Aorta (tissue), 5 donors: ENCODE measurements around the gene RPLP1. TPM values are rescaled to one million over a fixed set of nuclear protein-coding genes. Genes with fewer than 3 reads are reported as not detected.

Experiments used
- ATAC-seq: fragments of 200-7000 bp; cut with Tn5 transposase; one replicate; pipeline ENCODE4 v1.9.1; 2022; ENCODE audit warnings: moderate library complexity; ENCODE audit not compliant: low FRiP score
- DNase-seq, 2 donors: peaks; one replicate each; pipeline ENCODE4 v3.0.0-alpha.2; 2020
- H3K27ac ChIP-seq, 2 donors: one replicate each; pipeline ENCODE4 v1.5.1; 2013; ENCODE audit warnings: low read length in 2 of 2, mild to moderate bottlenecking in 2 of 2, moderate library complexity in 2 of 2, control low read depth in 1 of 2, inconsistent platforms in 1 of 2, low read depth in 1 of 2
- H3K27me3 ChIP-seq, 2 donors: one replicate each; pipeline ENCODE4 v1.6.1; 2013; ENCODE audit warnings: control low read depth in 1 of 2, low read length in 1 of 2, mild to moderate bottlenecking in 1 of 2, moderate library complexity in 1 of 2; ENCODE audit not compliant: insufficient read depth in 2 of 2, control insufficient read depth in 1 of 2
- H3K36me3 ChIP-seq, 2 donors: one replicate each; pipeline ENCODE4 v1.6.1; 2013; ENCODE audit warnings: control low read depth in 1 of 2, low read length in 1 of 2, mild to moderate bottlenecking in 1 of 2; ENCODE audit not compliant: insufficient read depth in 2 of 2, control insufficient read depth in 1 of 2
- H3K4me1 ChIP-seq, 2 donors: one replicate each; pipeline ENCODE4 v1.6.1; 2013; ENCODE audit warnings: low read length in 2 of 2, control low read depth in 1 of 2, mild to moderate bottlenecking in 1 of 2, moderate library complexity in 1 of 2; ENCODE audit not compliant: insufficient read depth in 2 of 2, control insufficient read depth in 1 of 2
- H3K4me3 ChIP-seq, 2 donors: one replicate each; pipeline ENCODE4 v1.5.1; 2013; ENCODE audit warnings: low read length in 2 of 2, control low read depth in 1 of 2, mild to moderate bottlenecking in 1 of 2
- H3K9me3 ChIP-seq: one replicate; pipeline ENCODE4 v1.6.1; 2013; ENCODE audit warnings: mild to moderate bottlenecking, low read length; ENCODE audit not compliant: control insufficient read depth
- WGBS, 2 donors: extraction: QIAGEN DNeasy Blood & Tissue Kit; methylation state at CpG; one replicate each; pipeline ENCODE4 v1.1.7; 2013; 5-methylcytosine and 5-hydroxymethylcytosine counted together
- intact Hi-C, 2 donors: fragments of 100-400 bp; cut with DNase I; formaldehyde crosslinking; loops; one replicate each; pipeline versions ENCODE4 v1.14.2 to v1.15.0; 2022
- long read RNA-seq, 2 donors: library from polyadenylated mRNA; unstranded; transcript quantifications; one replicate each; pipeline ENCODE4 v2.0.0, GENCODE V29; 2020 to 2021
- polyA plus RNA-seq, 2 donors: library from polyadenylated mRNA; stranded (reverse); fragments of 200-250 nt; gene quantifications; one replicate each; pipeline ENCODE4 v1.2.3, GENCODE V29; 2013
- total RNA-seq, 2 donors: library from RNA; stranded (reverse); fragmentation: NEBNext Ultra II Directional; extraction: Animal tissue kit (Norgen Biotek cat#: 25700); gene quantifications; one replicate each; pipeline ENCODE4 v1.2.1, GENCODE V29; 2021
- donor health status: healthy with polysubstance abuse.
- donor health status: Bipolar disorder and iron deficiency.
- donor health status: DM: no; HTN: no; CAD: no.
- donor health status: DM: no; HTN: no; CAD: no.
- donor health status: DM: yes; HTN: yes; CAD: no.

RPLP1 gene
- total RNA-seq (1,000 to 10,000 TPM; 1,445 to 1,646 TPM), polyA plus RNA-seq (1,000 to 10,000 TPM; 2,598 to 3,346 TPM)
- long read RNA-seq, donor 1, transcript RPLP1-202 (3 exons, 445 nt), result minor isoform, 5 of 496 reads
- long read RNA-seq, donor 1, transcript RPLP1-201 (4 exons, 1,197 nt), result major isoform, 474 of 496 reads
- long read RNA-seq, donor 1, partial matches to known transcripts, result 9 of 496 reads
- long read RNA-seq, donor 1, other reads (novel, unspliced or antisense), result 2 of 496 reads
- long read RNA-seq, donor 2, transcript RPLP1-201 (4 exons, 1,197 nt), result major isoform, 394 of 405 reads
- long read RNA-seq, donor 2, partial matches to known transcripts, result 0 of 405 reads
- long read RNA-seq, donor 2, other reads (novel, unspliced or antisense), result 5 of 405 reads

DNA sequence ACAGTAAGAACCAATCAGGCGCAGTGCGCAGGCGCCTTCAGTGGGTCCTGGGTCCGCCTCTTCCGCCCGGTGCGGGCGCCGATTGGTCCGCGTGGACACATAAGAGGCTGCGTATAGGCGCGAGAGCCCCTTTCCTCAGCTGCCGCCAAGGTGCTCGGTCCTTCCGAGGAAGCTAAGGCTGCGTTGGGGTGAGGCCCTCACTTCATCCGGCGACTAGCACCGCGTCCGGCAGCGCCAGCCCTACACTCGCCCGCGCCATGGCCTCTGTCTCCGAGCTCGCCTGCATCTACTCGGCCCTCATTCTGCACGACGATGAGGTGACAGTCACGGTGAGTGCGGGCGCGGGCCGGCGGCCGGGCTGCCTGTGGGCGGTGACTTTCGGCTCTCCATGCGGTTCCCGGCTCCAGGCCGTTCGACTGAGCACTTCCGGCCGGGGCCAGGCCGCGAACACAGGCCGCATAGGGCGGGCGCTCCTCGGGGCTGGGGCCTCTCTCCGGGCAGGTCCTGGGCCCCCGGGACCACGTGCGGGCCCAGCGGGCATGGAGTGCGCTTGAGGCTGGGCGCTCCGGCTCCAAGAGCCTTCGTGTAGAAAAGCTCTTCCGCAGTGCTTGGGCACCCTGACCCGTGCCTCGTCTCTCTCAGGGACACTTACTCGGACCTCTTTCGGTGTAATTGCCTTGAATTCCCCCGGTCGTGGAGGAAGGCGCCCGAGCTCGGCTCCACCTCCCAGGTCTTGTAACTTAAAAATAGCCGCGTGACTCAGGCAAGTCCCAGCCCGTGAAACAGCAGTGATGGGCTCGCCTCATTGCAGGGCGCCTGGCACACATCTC, at the start of gene RPLP1:
RPLP1 (plus strand) TSS at position 127 of the 830 bp plus-strand sequence; CDS start at position 258, 131 bp downstream.
- DNase-seq, result peak; percentile 98 to 99
- Histone ChIP-seq H3K27ac (peak within 1 kb of the TSS; percentile 62 to 84), H3K36me3 (peaks cover 0 to 5% of the 10 kb centered on the region in 2 donors), H3K4me3 (peak within 1 kb of the TSS; percentile 73 to 95), H3K27me3 (no peaks in the 10 kb centered on the region), H3K4me1 (peaks cover 0 to 2% of the 10 kb centered on the region in 2 donors), H3K9me3 (no peaks in the 10 kb centered on the region)
- ATAC-seq, result peak; percentile 99
- WGBS, 2 donors, result 0% methylated on average over 77 of the region's 77 CpGs
- intact Hi-C loops, result loop anchor here (2.0 kb wide), 1 partner anchor 38 kb away; the partner anchor contains the start of gene KIF23 (in 2 of the 2)

DNA sequence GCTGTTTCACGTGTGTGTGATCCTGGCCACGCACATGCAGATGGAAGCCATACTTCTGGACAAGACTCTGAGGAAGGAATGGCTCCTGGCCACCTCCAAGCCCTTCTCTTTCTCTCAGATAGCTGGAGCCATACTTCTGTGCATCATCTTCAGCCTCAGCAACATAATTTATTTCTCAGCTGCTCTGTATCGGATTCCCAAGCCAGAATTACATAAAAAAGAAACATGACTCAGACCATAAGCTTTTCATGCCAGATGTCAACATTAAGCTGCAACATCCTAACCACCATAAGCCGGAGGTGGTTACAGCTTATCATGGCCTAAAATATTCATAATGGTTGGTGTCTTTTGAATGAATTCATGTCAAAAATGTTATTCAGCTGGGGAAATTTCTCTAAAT, 49.0 kb upstream of the RPLP1 start:
- Histone ChIP-seq H3K9me3 (no peaks in the 10 kb centered on the region), H3K27ac (no peak overlapping the region), H3K4me3 (no peak overlapping the region), H3K4me1 (no peaks in the 10 kb centered on the region), H3K36me3 (no peaks in the 10 kb centered on the region), H3K27me3 (no peaks in the 10 kb centered on the region)
- intact Hi-C loops, result no loop called here
- no peak for DNase-seq
- ATAC-seq, result no peak
- 69 to 72% methylated on average over 4 of the region's 4 CpGs for WGBS, 2 donors

DNA sequence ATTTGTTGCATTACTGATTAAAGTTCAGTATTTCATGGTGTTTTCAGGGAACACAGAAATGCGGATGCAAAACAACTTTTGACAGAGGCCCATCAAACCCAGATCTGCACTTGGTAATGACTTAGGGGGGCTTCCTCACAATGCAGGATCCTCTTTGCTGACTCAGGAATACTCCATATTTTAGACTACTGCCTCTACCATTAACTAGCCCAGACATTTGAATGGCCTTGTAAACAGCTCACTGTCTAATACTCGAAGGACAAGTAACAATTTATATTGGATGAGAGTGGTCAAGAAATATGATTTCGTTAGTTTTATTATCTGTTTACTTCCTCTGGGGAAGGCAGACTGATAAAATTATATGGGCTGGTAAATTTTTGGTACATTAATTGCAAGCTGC, 47.5 kb upstream of the RPLP1 start:
- H3K4me3 ChIP-seq, result no peak overlapping the region
- H3K4me1 ChIP-seq, result no peaks in the 10 kb centered on the region
- intact Hi-C loops, result no loop called here
- no peaks in the 10 kb centered on the region for H3K9me3 ChIP-seq
- WGBS, 2 donors, result 58% methylated on average over 3 of the region's 3 CpGs
- H3K27me3 ChIP-seq, result no peaks in the 10 kb centered on the region
- no peaks in the 10 kb centered on the region for H3K36me3 ChIP-seq
- H3K27ac ChIP-seq, result no peak overlapping the region
- ATAC-seq (no peak), DNase-seq (no peak)

DNA sequence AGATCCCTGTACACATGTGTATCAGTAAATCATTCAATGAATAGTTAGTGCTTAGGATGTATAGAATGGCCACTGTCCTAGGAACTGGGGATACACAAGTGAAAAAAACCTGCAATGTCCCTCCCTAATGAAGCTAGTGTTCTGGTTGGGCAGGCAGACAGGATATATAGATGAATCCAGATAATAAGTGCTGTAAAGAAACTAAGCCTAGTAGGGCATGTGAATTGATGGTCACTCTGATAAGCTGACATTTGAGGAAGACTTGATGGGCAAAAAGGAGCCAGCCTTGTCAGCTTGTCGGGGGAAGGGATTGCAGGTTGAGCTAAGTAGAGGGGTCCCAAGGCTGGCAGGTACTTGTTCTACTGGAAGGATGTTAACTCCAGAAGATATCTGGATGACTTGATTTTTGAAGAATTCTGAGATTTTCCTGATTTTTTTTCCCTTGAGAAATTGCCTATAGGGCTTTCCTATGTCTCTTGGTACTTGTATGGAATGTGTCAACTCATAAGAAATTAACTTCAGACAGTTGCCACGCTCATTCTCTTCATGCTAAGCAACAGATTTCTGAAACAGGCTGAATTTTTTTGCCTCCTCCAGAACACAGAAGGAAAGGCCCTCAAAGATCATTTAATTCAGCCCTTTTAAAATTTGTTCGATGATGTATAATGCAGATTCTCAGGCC, 44.8 kb upstream of the RPLP1 start:
- Histone ChIP-seq H3K27me3 (no peaks in the 10 kb centered on the region), H3K27ac (no peak overlapping the region), H3K4me3 (no peak overlapping the region), H3K36me3 (no peaks in the 10 kb centered on the region), H3K9me3 (no peaks in the 10 kb centered on the region), H3K4me1 (peaks cover 0 to 3% of the 10 kb centered on the region in 2 donors)
- no peak for DNase-seq
- intact Hi-C loops, result no loop called here
- 92 to 94% methylated on average over 3 of the region's 3 CpGs for WGBS, 2 donors
- no peak for ATAC-seq

DNA sequence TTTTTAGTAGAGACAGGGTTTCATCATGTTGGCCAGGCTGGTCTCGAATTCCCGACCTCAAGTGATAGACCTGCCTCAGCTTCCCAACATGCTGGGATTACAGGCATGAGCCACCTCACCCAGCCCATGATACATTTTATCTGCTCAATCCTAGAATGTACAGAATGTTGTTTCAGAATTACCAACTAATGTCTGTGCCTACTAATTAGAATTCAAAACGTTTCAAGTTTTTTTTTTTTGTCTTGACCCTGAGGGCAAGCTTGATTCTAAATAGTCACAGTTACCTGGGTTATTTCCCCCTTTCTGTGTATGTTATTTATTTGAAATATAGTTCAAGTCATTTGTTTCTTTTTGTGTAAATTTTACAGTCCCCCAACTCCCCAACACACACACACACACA, 43.8 kb upstream of the RPLP1 start:
- DNase-seq (no peak), ATAC-seq (no peak)
- peaks cover 0 to 8% of the 10 kb centered on the region in 2 donors for H3K4me1 ChIP-seq
- WGBS, 2 donors, result 59 to 66% methylated on average over 3 of the region's 3 CpGs
- no peak overlapping the region for H3K4me3 ChIP-seq
- no peaks in the 10 kb centered on the region for H3K9me3 ChIP-seq
- H3K36me3 ChIP-seq, result no peaks in the 10 kb centered on the region
- intact Hi-C loops, result no loop called here
- H3K27me3 ChIP-seq, result no peaks in the 10 kb centered on the region
- H3K27ac ChIP-seq, result no peak overlapping the region

DNA sequence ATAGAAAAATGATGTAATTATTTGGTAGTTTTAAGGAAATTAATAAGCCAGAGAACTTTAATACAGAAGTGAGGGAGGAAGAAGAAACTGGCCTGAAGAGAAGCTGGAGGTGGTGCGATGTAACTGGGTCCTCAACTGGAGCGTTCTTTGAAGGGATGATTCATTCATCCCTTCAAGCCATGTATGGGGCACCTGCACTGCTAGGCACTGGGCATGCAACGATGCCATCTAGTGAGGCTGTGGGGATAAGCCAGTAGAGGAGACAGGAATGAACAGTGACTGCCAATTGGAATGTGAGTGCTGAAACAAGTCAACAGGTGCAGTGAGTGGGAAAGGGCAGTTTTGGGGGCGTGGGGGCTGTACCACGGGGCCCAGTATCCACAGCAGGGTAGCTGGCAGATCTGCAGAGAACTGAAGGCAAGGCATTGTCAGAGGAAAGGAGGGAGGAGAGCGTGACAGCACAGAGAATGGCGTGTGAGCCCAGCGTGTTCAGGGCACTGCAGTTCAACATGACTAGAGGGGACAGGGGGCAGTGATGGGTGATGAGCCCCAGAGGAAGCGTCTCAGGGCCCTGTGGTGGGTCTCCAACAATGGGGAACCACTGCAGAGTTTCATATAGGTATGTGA, 42.3 kb upstream of the RPLP1 start:
- intact Hi-C loops, result no loop called here
- WGBS, 2 donors, result 57 to 60% methylated on average over 9 of the region's 9 CpGs

DNA sequence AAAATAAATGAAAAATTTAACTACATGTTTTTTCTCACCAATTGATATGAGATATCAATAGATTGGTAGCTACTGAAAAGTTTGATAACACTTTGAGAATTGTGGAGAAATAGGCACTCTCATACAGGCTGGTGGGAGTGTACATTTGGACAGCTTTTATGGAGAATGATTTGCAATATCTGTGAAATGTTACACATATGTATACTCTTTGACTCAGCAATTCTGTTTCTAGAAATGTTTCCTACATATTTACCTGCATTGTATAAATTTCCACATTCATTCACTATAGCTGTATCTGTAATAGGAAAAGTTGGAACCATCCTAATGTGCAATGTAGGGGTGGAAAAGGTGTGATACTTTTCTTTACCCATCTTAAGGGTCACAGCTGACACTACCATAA, 40.3 kb upstream of the RPLP1 start:
- H3K4me1 ChIP-seq, result peaks cover 2 to 8% of the 10 kb centered on the region in 2 donors
- no peak for ATAC-seq
- H3K36me3 ChIP-seq, result no peaks in the 10 kb centered on the region
- H3K27ac ChIP-seq, result no peak overlapping the region
- H3K27me3 ChIP-seq, result no peaks in the 10 kb centered on the region
- H3K4me3 ChIP-seq, result no peak overlapping the region
- DNase-seq, result no peak
- no peaks in the 10 kb centered on the region for H3K9me3 ChIP-seq
- intact Hi-C loops, result no loop called here

More for the DNA sequence above, 42.3 kb upstream of the RPLP1 start:
- DNase-seq (no peak), ATAC-seq (peak; percentile 58)
- no peaks in the 10 kb centered on the region for H3K36me3 ChIP-seq
- H3K4me1 ChIP-seq, result peaks cover 0 to 8% of the 10 kb centered on the region in 2 donors
- H3K27ac ChIP-seq, result no peak overlapping the region
- H3K9me3 ChIP-seq, result no peaks in the 10 kb centered on the region
- no peaks in the 10 kb centered on the region for H3K27me3 ChIP-seq
- H3K4me3 ChIP-seq, result no peak overlapping the region

DNA sequence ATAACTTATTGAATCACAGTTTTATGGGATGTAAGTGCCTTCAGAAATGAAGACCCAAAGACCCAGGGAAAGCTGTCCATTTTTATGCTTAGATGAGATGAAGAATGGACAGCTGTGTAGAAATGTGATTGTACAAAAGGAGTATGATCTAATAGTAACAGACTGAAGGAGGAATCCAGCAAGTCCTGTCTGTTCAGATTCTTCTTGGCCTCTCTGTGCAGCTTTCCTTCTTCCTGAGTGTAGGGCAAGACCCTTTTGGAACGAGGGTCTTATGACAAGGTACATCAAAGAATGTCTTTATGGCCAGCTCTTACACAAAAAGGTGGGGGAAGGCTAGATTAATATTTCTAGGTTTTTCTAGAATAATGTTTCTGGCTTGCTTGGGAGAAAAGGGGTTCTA, 39.9 kb upstream of the RPLP1 start:
- peaks cover 2 to 8% of the 10 kb centered on the region in 2 donors for H3K4me1 ChIP-seq
- H3K9me3 ChIP-seq, result no peaks in the 10 kb centered on the region
- H3K36me3 ChIP-seq, result no peaks in the 10 kb centered on the region
- H3K27ac ChIP-seq, result no peak overlapping the region
- ATAC-seq, result no peak
- WGBS, 2 donors, result 55 to 61% methylated on average over 1 of the region's 1 CpG
- H3K27me3 ChIP-seq, result no peaks in the 10 kb centered on the region
- intact Hi-C loops, result no loop called here
- no peak overlapping the region for H3K4me3 ChIP-seq
- no peak for DNase-seq
